C4-2B (cell line): ENCODE results near the gene KLK13.

Source experiments
- CTCF ChIP-seq: fragments of 450-650 bp; conservative IDR thresholded peaks from 2 replicates; pipeline ENCODE4 v1.5.1; 2017; ENCODE audit warnings: mild to moderate bottlenecking
- ZFX ChIP-seq: fragments of 450-650 bp; IDR thresholded peaks from 2 replicates; pipeline ENCODE4 v1.6.1; 2017

GRCh38 chr19:51083181-51083580 is 18.3 kb upstream of the KLK13 start:
- no peak for TF ChIP-seq CTCF
- TF ChIP-seq ZFX: no peak
